GM18867 (cell line): ENCODE results near the gene PAQR6.
A peak's percentile ranks its signal among the peaks of the same experiment; 100 is the strongest.

Source experiments
- ATAC-seq: cut with Tn5 transposase; IDR thresholded peaks from one replicate; pipeline ENCODE4 v1.9.1; 2021; ENCODE audit warnings: mild to moderate bottlenecking, moderate library complexity; ENCODE audit not compliant: unreplicated experiment

PAQR6 gene

DNA sequence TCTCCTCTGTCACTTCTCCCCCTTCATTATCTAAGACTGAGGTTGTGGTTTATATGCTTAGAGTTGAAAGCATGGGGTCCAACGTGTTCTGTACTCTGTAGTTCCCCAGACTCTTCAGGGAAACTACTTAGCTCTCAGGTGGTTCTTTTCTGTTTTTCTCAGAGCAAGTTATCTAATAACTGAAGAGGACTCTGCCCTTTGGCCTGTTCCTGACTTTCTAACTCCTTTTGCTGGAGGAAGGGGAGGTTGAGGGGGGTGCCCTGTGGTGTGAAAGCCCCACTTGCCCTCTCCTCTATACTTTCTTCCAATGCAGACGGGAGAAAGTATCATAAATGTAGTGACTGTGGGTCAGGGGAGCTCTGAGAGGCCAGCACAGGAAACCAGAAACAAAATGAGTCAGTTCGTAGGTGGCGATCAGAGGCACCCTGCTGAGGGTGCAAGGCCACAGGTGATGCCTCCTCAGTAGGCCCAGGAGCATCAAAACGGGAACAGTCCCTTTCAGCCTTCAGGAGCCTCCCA is 49.0 kb downstream of the PAQR6 start:
- no peak for ATAC-seq

DNA sequence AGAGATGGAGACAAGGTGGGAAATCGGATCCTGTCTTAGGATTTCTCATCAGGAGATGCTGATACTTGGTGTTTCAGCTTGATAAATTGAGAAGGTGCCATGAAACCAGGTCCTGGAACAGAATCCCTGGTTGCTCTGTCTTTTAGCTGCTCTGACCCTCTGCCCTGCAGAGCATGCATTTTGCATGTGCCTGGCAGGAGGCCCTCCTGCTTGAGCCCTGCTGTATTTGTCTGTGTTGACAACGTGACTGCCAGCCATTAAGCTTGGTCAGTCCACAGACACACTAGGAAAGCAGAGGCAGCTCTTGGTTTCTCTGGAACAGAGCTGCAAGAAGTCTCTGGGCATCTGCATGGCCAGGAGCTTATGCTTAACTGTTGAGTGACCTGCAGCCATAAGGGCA is 51.4 kb downstream of the PAQR6 start:
- no peak for ATAC-seq

DNA sequence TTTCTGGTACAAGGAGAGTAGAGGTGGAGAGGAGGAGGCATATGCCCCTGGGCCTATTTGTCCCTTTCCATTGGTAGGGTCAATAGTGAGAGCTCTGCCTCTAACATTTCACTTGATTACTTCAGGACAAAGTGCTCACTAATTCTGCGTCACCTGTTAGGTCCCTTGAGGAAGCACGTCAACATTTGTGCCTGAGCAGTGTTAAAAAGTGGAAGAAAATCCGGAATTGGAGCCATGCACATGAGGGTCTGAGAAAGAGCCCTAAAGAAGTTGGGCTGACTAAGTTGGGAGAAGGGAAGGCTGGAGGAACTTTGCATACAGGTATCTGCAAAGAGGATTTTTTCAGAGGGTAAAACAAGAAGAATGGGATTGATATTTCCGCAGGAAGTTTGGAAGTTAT is 52.0 kb downstream of the PAQR6 start:
- no peak for ATAC-seq

- no peak for ATAC-seq
Observed at GRCh38 chr1:156194300-156194652, 53.6 kb downstream of the PAQR6 start.

GRCh38 chr1:156193488-156194299 is 54.2 kb downstream of the PAQR6 start, which contains the start of gene SLC25A44:
Gene SLC25A44, plus strand, starts transcription at chr1:156194104. Its CDS starts 5,744 bp downstream, at chr1:156199848.
- peak; percentile 94 for ATAC-seq
